Activated CD4-positive, alpha-beta T cell treated with anti-CD3 and anti-CD28 coated beads for 4 hours (primary cell): ENCODE results near the gene FARP1.
"Not testable (repeated sequence)": the region's sequence is repeated elsewhere in the genome, so short reads cannot be mapped to it uniquely, and the experiment has no call there.

ENCODE experiments used
- DNase-seq, 2 donors: peaks; one replicate each; pipeline ENCODE4 v3.0.0-alpha.2; 2020

Gene FARP1

GRCh38 chr13:98406427-98406826 is 263.5 kb downstream of the FARP1 start:
- DNase-seq, result no peak

- DNase-seq, result no peak
Observed at GRCh38 chr13:98406971-98407370, 264.1 kb downstream of the FARP1 start.

GRCh38 chr13:98407575-98407974 is 264.7 kb downstream of the FARP1 start:
- no peak for DNase-seq

- DNase-seq, result no peak
Observed at GRCh38 chr13:98409281-98409680, 266.4 kb downstream of the FARP1 start.

GRCh38 chr13:98410612-98411011 is 267.7 kb downstream of the FARP1 start:
- no peak for DNase-seq

- no peak for DNase-seq
Observed at GRCh38 chr13:98411013-98411412, 268.1 kb downstream of the FARP1 start.

- DNase-seq, result no peak
Observed at GRCh38 chr13:98411617-98412265, 268.8 kb downstream of the FARP1 start.

GRCh38 chr13:98413278-98413677 is 270.4 kb downstream of the FARP1 start:
- DNase-seq, result not testable (repeated sequence)

GRCh38 chr13:98413796-98414195 is 270.9 kb downstream of the FARP1 start:
- DNase-seq, result no peak

GRCh38 chr13:98415326-98416070 is 272.6 kb downstream of the FARP1 start:
- no peak for DNase-seq

GRCh38 chr13:98416408-98416807 is 273.5 kb downstream of the FARP1 start:
- no peak for DNase-seq

GRCh38 chr13:98419786-98420553 is 277.1 kb downstream of the FARP1 start:
- no peak for DNase-seq

- no peak for DNase-seq
Observed at GRCh38 chr13:98420554-98421175, 277.8 kb downstream of the FARP1 start.

GRCh38 chr13:98422046-98422445 is 279.2 kb downstream of the FARP1 start:
- no peak for DNase-seq

GRCh38 chr13:98423417-98423816 is 280.5 kb downstream of the FARP1 start:
- DNase-seq, result no peak

GRCh38 chr13:98427331-98427995 is 284.6 kb downstream of the FARP1 start:
- DNase-seq, result no peak

GRCh38 chr13:98428256-98428966 is 285.5 kb downstream of the FARP1 start:
- DNase-seq, result no peak

- no peak for DNase-seq
Observed at GRCh38 chr13:98429081-98429480, 286.2 kb downstream of the FARP1 start.

- no peak for DNase-seq
Observed at GRCh38 chr13:98429531-98429930, 286.6 kb downstream of the FARP1 start.

- no peak for DNase-seq
Observed at GRCh38 chr13:98429977-98430736, 287.3 kb downstream of the FARP1 start.

GRCh38 chr13:98432638-98433037 is 289.7 kb downstream of the FARP1 start:
- no peak for DNase-seq
